ENCODE results near the gene CDAN1.

DNA sequence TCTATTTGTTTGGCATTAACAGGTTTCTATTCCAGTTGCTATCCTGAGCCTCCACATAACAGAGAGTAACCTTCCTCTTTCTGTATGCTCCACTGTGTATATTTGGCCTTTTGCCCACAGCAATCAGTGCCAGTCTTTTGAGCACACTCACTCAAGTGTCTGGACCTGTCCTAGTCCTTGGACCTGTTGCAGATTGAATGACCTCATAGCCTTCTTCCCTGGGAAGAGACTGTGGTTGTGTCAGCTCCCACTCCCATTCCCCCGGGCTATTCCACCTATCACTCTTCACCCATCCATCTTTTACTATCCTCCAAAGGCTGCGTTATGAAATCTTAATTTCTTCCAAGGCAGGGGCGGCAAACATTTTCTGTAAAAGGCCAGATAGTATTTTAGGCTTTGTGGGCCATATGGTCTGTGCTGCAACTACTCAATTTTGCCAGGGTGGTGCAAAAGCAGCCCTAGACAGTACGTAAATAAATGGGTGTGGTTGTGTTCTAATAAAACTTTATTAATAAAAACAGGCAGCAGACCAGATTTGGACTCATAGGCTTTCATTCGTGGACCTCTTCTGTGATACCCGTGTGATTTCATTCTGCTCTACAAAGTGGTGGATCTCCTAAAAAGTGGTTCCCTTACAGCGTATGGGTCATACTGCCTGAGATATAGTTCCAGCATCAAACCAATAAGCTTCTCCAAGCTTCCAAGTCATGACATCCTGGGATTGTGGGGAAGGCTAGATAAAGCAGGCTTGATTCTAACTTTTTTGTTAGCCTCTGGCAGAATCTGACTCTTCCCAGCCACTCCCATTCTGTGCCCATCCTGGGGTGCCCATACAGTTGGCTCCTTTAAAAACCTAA is 57.4 kb downstream of the CDAN1 start:
- TF ChIP-seq EP300 (IDR thresholded peaks at IDR 0.05; ENCODE audit: borderline replicate concordance) (no peak), TCF12 (IDR thresholded peaks at IDR 0.05; ENCODE audit: low read depth) (no peak), RAD21 (IDR thresholded peaks at IDR 0.05; ENCODE audit: low read depth) (no peak), EGR1 (IDR thresholded peaks at IDR 0.05) (no peak), YY1 (IDR thresholded peaks at IDR 0.05; ENCODE audit: low read depth) (no peak), CREB1 (IDR thresholded peaks at IDR 0.05; ENCODE audit: low read depth) (no peak), TAF1 (IDR thresholded peaks at IDR 0.05; ENCODE audit: low read depth) (no peak), USF1 (IDR thresholded peaks at IDR 0.05) (no peak), CEBPB (IDR thresholded peaks at IDR 0.05) (no peak), MAX (IDR thresholded peaks at IDR 0.05) (no peak), FOXM1 (IDR thresholded peaks at IDR 0.05; ENCODE audit: borderline replicate concordance, low read depth) (no peak), TEAD4 (IDR thresholded peaks at IDR 0.05) (no peak)
- TF ChIP-seq, protein P1, sequence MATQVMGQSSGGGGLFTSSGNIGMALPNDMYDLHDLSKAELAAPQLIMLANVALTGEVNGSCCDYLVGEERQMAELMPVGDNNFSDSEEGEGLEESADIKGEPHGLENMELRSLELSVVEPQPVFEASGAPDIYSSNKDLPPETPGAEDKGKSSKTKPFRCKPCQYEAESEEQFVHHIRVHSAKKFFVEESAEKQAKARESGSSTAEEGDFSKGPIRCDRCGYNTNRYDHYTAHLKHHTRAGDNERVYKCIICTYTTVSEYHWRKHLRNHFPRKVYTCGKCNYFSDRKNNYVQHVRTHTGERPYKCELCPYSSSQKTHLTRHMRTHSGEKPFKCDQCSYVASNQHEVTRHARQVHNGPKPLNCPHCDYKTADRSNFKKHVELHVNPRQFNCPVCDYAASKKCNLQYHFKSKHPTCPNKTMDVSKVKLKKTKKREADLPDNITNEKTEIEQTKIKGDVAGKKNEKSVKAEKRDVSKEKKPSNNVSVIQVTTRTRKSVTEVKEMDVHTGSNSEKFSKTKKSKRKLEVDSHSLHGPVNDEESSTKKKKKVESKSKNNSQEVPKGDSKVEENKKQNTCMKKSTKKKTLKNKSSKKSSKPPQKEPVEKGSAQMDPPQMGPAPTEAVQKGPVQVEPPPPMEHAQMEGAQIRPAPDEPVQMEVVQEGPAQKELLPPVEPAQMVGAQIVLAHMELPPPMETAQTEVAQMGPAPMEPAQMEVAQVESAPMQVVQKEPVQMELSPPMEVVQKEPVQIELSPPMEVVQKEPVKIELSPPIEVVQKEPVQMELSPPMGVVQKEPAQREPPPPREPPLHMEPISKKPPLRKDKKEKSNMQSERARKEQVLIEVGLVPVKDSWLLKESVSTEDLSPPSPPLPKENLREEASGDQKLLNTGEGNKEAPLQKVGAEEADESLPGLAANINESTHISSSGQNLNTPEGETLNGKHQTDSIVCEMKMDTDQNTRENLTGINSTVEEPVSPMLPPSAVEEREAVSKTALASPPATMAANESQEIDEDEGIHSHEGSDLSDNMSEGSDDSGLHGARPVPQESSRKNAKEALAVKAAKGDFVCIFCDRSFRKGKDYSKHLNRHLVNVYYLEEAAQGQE (IDR thresholded peaks at IDR 0.05; ENCODE audit: low read depth): no peak

All from Ishikawa (cell line).